Measurements from ENCODE around the gene LSM12.

Gene LSM12

GRCh38 chr17:44075598-44076293 is 9.3 kb upstream of the LSM12 start:
- Histone ChIP-seq H3K9me3 (ENCODE audit: control insufficient read depth, low read length) (no peaks in the 10 kb centered on the region), H3K4me1 (ENCODE audit: control insufficient read depth, insufficient read depth, low read length, poor library complexity, severe bottlenecking) (peaks cover 7% of the 10 kb centered on the region), H3K27ac (ENCODE audit: insufficient read depth, low read length, poor library complexity, severe bottlenecking) (no peak overlapping the region), H3K4me3 (ENCODE audit: insufficient read depth, low read depth, low read length, poor library complexity, severe bottlenecking) (no peak overlapping the region), H3K27me3 (replicated peaks; ENCODE audit: control insufficient read depth, insufficient read depth, low read length, poor library complexity, severe bottlenecking) (no peaks in the 10 kb centered on the region), H3K36me3 (ENCODE audit: control insufficient read depth, insufficient read depth, low read length) (peaks cover 25% of the 10 kb centered on the region)
- DNase-seq, result no peak

DNA sequence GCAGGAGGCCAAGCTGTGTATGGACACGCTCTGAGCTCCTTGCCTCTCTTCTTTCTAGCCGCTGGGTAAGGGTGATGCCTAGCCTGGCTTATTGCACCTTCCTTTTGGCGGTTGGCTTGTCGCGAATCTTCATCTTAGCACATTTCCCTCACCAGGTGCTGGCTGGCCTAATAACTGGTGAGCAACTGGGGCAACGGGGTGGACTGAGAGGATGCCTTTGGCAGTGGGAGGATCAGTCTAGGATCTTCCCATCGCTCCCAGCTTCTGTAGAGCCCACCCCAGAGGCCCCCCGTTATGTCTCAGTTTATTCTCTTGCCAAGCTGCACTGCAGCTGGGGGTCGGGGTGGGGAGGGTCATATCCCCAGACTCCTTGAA is 8.4 kb upstream of the LSM12 start:
- H3K4me1 ChIP-seq (ENCODE audit: control insufficient read depth, insufficient read depth, low read length, poor library complexity, severe bottlenecking), result peaks cover 7% of the 10 kb centered on the region
- H3K27ac ChIP-seq (ENCODE audit: insufficient read depth, low read length, poor library complexity, severe bottlenecking), result no peak overlapping the region
- H3K27me3 ChIP-seq (replicated peaks; ENCODE audit: control insufficient read depth, insufficient read depth, low read length, poor library complexity, severe bottlenecking), result no peaks in the 10 kb centered on the region
- no peaks in the 10 kb centered on the region for H3K9me3 ChIP-seq (ENCODE audit: control insufficient read depth, low read length)
- peaks cover 16% of the 10 kb centered on the region for H3K36me3 ChIP-seq (ENCODE audit: control insufficient read depth, insufficient read depth, low read length)
- H3K4me3 ChIP-seq (ENCODE audit: insufficient read depth, low read depth, low read length, poor library complexity, severe bottlenecking), result no peak overlapping the region
- no peak for DNase-seq

DNA sequence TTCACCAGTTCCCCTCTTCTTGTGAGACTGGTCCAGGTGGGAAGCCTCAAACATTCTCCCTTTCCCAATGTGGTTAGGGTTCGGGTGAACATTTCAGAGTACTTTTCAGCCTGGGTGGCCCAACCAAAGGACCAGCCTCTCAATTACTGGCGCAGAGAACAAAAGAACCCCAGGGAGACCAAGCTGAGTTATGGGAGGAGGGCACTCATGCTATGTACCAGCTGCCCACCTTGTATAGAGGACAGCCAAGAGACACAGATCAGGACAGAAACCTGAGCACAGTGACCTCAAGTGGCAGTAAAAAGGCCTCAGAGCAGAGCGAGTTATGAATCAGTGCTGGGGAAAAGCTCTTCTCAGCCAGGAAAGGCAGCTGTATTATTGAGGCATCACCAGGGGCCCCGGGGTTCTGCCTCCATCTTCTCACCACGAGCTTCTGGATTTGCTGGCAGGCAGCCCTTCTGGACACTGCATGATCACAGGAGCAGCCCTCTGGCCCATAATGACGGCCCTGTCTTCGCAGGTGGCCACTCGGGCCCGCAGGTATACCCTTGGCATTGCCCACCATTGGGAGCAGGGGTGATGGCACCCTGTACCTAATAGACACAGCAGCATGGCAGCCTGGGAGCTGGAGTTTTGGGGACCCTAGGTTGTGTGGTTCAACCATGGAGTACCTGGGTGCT is 7.9 kb upstream of the LSM12 start:
- Histone ChIP-seq H3K4me3 (ENCODE audit: insufficient read depth, low read depth, low read length, poor library complexity, severe bottlenecking) (no peak overlapping the region), H3K36me3 (ENCODE audit: control insufficient read depth, insufficient read depth, low read length) (peaks cover 15% of the 10 kb centered on the region), H3K4me1 (ENCODE audit: control insufficient read depth, insufficient read depth, low read length, poor library complexity, severe bottlenecking) (peaks cover 7% of the 10 kb centered on the region), H3K27me3 (replicated peaks; ENCODE audit: control insufficient read depth, insufficient read depth, low read length, poor library complexity, severe bottlenecking) (no peaks in the 10 kb centered on the region), H3K9me3 (ENCODE audit: control insufficient read depth, low read length) (no peaks in the 10 kb centered on the region), H3K27ac (ENCODE audit: insufficient read depth, low read length, poor library complexity, severe bottlenecking) (no peak overlapping the region)
- no peak for DNase-seq

DNA sequence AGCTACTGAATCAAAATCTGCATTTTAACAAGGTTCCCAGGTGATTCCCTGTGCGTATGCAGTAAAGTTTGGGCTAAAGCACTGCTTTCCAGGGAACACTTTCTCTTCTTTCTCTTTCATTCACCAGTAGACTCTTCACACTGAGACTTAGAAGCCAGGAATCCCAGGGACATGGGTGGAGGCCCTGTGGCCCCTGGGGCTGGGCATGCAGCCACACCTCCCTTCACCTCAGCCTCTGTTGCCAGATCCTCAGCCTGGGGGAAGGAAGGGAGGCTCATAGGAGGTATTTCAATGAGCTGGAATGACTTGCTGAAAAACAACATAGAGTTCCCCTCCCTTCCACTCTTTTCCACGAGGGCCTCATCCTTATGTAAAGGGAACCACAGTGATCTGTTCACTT is 5.3 kb upstream of the LSM12 start:
- Histone ChIP-seq H3K4me3 (ENCODE audit: insufficient read depth, low read depth, low read length, poor library complexity, severe bottlenecking) (peak overlapping the region; percentile 1), H3K4me1 (ENCODE audit: control insufficient read depth, insufficient read depth, low read length, poor library complexity, severe bottlenecking) (peaks cover 7% of the 10 kb centered on the region), H3K36me3 (ENCODE audit: control insufficient read depth, insufficient read depth, low read length) (no peaks in the 10 kb centered on the region), H3K9me3 (ENCODE audit: control insufficient read depth, low read length) (no peaks in the 10 kb centered on the region), H3K27me3 (replicated peaks; ENCODE audit: control insufficient read depth, insufficient read depth, low read length, poor library complexity, severe bottlenecking) (no peaks in the 10 kb centered on the region), H3K27ac (ENCODE audit: insufficient read depth, low read length, poor library complexity, severe bottlenecking) (peak overlapping the region; percentile 73)
- no peak for DNase-seq

- H3K4me1 ChIP-seq (ENCODE audit: control insufficient read depth, insufficient read depth, low read length, poor library complexity, severe bottlenecking), result peaks cover 7% of the 10 kb centered on the region
- H3K4me3 ChIP-seq (ENCODE audit: insufficient read depth, low read depth, low read length, poor library complexity, severe bottlenecking), result peak overlapping the region; percentile 69
- peak overlapping the region; percentile 73 for H3K27ac ChIP-seq (ENCODE audit: insufficient read depth, low read length, poor library complexity, severe bottlenecking)
- DNase-seq, result no peak
- no peaks in the 10 kb centered on the region for H3K36me3 ChIP-seq (ENCODE audit: control insufficient read depth, insufficient read depth, low read length)
- H3K27me3 ChIP-seq (replicated peaks; ENCODE audit: control insufficient read depth, insufficient read depth, low read length, poor library complexity, severe bottlenecking), result no peaks in the 10 kb centered on the region
- H3K9me3 ChIP-seq (ENCODE audit: control insufficient read depth, low read length), result no peaks in the 10 kb centered on the region
These were observed 4.7 kb upstream of the LSM12 start for GRCh38 chr17:44071198-44071520.

DNA sequence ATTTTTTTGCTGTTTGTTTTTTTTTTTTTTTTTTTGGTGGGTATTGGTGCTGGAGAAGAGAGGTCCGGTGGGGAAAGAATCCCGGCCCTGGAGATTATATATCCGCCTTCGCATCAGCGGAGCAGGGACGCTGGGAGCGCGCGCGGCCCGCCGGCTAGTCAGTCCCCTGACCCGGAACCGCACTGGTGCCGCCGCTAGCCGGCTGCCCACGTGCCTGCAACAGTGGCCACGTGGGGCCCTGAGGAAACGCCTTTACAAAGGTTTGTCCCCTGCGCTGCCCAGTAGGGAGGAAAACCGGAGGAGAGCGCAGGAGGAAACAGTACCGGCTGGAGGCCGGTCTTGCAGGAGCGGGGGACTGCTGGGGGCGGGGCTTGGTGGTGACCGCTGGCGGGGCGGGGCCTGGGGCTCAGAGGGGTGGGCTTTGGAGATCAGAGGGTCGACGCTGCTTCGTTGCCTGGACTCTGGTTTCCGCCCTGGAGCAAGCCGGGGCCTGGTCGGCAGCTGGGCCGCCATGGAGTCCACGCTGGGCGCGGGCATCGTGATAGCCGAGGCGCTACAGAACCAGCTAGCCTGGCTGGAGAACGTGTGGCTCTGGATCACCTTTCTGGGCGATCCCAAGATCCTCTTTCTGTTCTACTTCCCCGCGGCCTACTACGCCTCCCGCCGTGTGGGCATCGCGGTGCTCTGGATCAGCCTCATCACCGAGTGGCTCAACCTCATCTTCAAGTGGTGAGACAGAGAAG is 4.2 kb upstream of the LSM12 start, which contains the start of gene G6PC3:
Gene G6PC3 (plus strand): TSS at position 281 of the 743 bp plus-strand sequence. CDS start 231 bp downstream, at position 512.
- H3K9me3 ChIP-seq (ENCODE audit: control insufficient read depth, low read length), result no peaks in the 10 kb centered on the region
- peak; percentile 56 to 70 (median 60) for DNase-seq
- peak within 1 kb of the TSS; percentile 69 for H3K4me3 ChIP-seq (ENCODE audit: insufficient read depth, low read depth, low read length, poor library complexity, severe bottlenecking)
- no peaks in the 10 kb centered on the region for H3K27me3 ChIP-seq (replicated peaks; ENCODE audit: control insufficient read depth, insufficient read depth, low read length, poor library complexity, severe bottlenecking)
- no peaks in the 10 kb centered on the region for H3K36me3 ChIP-seq (ENCODE audit: control insufficient read depth, insufficient read depth, low read length)
- peak within 1 kb of the TSS; percentile 73 for H3K27ac ChIP-seq (ENCODE audit: insufficient read depth, low read length, poor library complexity, severe bottlenecking)
- H3K4me1 ChIP-seq (ENCODE audit: control insufficient read depth, insufficient read depth, low read length, poor library complexity, severe bottlenecking), result peaks cover 11% of the 10 kb centered on the region

DNA sequence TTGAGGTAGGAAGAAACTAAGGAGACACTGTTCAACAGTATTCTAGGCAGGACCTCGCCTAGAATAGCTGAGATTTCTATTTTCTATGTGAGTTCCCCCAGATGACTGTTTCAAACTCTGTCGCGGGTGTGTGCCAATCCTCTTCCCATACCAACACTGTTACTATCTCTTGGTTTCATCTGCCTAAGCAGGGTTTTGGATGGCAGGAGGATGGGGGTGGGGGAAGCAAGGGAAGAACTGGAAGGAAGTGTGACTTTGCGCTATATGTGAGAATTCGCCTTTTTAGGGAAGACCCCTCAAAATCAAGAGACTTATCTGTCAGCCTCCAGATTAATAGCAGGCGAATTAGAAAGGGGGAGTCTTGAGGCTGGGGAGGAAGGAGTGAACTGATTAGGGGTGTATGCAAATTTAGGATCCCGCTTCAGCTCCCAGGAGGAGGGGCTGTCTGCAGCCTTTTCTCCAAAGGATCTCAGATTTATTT is 3.5 kb upstream of the LSM12 start:
- H3K9me3 ChIP-seq (ENCODE audit: control insufficient read depth, low read length), result no peaks in the 10 kb centered on the region
- H3K36me3 ChIP-seq (ENCODE audit: control insufficient read depth, insufficient read depth, low read length), result no peaks in the 10 kb centered on the region
- H3K27ac ChIP-seq (ENCODE audit: insufficient read depth, low read length, poor library complexity, severe bottlenecking), result peak overlapping the region; percentile 73
- DNase-seq, result no peak
- no peaks in the 10 kb centered on the region for H3K27me3 ChIP-seq (replicated peaks; ENCODE audit: control insufficient read depth, insufficient read depth, low read length, poor library complexity, severe bottlenecking)
- peaks cover 17% of the 10 kb centered on the region for H3K4me1 ChIP-seq (ENCODE audit: control insufficient read depth, insufficient read depth, low read length, poor library complexity, severe bottlenecking)
- peak overlapping the region; percentile 69 for H3K4me3 ChIP-seq (ENCODE audit: insufficient read depth, low read depth, low read length, poor library complexity, severe bottlenecking)

DNA sequence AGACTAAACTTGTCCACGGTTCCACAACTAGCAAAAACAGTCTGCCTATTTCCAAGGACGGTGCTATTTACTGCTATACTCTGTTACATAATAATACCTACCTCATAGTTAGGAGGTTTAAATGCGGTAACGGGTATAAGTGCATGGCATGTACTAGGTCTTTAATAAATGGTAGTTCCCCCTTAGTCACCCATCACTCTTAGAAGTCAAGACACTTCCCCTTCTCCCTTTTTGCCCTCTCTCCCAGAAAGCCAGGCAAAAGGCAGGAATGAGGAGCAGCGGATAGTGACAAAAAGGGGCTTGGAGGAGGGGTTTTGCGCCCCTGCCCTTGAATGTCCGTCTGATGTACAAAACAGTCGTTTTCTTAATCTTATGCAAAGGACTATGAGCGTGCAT is 1.1 kb upstream of the LSM12 start:
- Histone ChIP-seq H3K9me3 (ENCODE audit: control insufficient read depth, low read length) (no peaks in the 10 kb centered on the region), H3K27me3 (replicated peaks; ENCODE audit: control insufficient read depth, insufficient read depth, low read length, poor library complexity, severe bottlenecking) (no peaks in the 10 kb centered on the region), H3K4me3 (ENCODE audit: insufficient read depth, low read depth, low read length, poor library complexity, severe bottlenecking) (no peak overlapping the region), H3K36me3 (ENCODE audit: control insufficient read depth, insufficient read depth, low read length) (no peaks in the 10 kb centered on the region), H3K27ac (ENCODE audit: insufficient read depth, low read length, poor library complexity, severe bottlenecking) (no peak overlapping the region), H3K4me1 (ENCODE audit: control insufficient read depth, insufficient read depth, low read length, poor library complexity, severe bottlenecking) (peaks cover 17% of the 10 kb centered on the region)
- DNase-seq, result no peak

GRCh38 chr17:44065668-44066203 is 735 bp downstream of the LSM12 start:
- no peak for DNase-seq
- Histone ChIP-seq H3K9me3 (ENCODE audit: control insufficient read depth, low read length) (no peaks in the 10 kb centered on the region), H3K4me3 (ENCODE audit: insufficient read depth, low read depth, low read length, poor library complexity, severe bottlenecking) (peak overlapping the region; percentile 89), H3K4me1 (ENCODE audit: control insufficient read depth, insufficient read depth, low read length, poor library complexity, severe bottlenecking) (peaks cover 10% of the 10 kb centered on the region), H3K36me3 (ENCODE audit: control insufficient read depth, insufficient read depth, low read length) (no peaks in the 10 kb centered on the region), H3K27me3 (replicated peaks; ENCODE audit: control insufficient read depth, insufficient read depth, low read length, poor library complexity, severe bottlenecking) (no peaks in the 10 kb centered on the region), H3K27ac (ENCODE audit: insufficient read depth, low read length, poor library complexity, severe bottlenecking) (peak overlapping the region; percentile 79)

Data from effector memory CD4-positive, alpha-beta T cell (primary cell).